Stimulated activated CD8-positive, alpha-beta memory T cell treated with anti-CD3 and anti-CD28 coated beads, Interleukin-4, amount 100 ng/mL, for 1 hour (primary cell): ENCODE results near the gene PDHX.

Source experiments
- DNase-seq, 2 donors: peaks; one replicate each; pipeline ENCODE4 v3.0.0-alpha.2; 2020; ENCODE audit warnings: low read depth in 2 of 2, low spot score in 1 of 2

The PDHX gene

GRCh38 chr11:35043936-35044335 lies 127.5 kb downstream of the PDHX start:
- no peak for DNase-seq

GRCh38 chr11:35045236-35045820 lies 128.9 kb downstream of the PDHX start:
- DNase-seq = peak; percentile 40 to 57
